ENCODE results near the gene CACNA1C.

The CACNA1C gene

DNA sequence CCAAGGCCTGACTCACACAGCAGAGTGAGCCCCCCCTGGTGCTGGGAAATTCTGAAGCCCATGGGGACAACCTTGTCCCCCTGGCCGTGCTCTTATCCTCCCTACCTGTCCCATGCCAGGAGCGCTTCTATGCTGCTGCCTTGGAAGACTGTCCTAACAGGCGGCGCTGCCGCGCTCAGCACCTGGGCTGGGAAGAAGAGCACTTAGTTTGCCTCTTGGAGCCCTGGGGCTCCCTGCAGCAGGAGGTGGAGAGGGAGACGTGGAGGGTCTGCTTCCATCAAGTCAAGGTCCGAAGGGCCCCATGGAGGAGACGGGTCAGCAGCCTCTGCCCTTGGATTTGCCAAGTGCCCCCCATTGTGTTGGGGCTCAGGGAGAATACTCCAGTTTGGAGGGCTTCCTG is 300.5 kb downstream of the CACNA1C start:
- Histone ChIP-seq H3K4me3 (ENCODE audit: low read depth, low read length) (no peak overlapping the region), H3K27me3 (no peaks in the 10 kb centered on the region), H3K9me3 (no peaks in the 10 kb centered on the region), H3K36me3 (no peaks in the 10 kb centered on the region), H3K4me1 (no peaks in the 10 kb centered on the region)
- DNase-seq, result no peak
- TF ChIP-seq, protein P1, sequence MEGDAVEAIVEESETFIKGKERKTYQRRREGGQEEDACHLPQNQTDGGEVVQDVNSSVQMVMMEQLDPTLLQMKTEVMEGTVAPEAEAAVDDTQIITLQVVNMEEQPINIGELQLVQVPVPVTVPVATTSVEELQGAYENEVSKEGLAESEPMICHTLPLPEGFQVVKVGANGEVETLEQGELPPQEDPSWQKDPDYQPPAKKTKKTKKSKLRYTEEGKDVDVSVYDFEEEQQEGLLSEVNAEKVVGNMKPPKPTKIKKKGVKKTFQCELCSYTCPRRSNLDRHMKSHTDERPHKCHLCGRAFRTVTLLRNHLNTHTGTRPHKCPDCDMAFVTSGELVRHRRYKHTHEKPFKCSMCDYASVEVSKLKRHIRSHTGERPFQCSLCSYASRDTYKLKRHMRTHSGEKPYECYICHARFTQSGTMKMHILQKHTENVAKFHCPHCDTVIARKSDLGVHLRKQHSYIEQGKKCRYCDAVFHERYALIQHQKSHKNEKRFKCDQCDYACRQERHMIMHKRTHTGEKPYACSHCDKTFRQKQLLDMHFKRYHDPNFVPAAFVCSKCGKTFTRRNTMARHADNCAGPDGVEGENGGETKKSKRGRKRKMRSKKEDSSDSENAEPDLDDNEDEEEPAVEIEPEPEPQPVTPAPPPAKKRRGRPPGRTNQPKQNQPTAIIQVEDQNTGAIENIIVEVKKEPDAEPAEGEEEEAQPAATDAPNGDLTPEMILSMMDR (IDR thresholded peaks at IDR 0.05; ENCODE audit: low read depth, low read length), result no peak

DNA sequence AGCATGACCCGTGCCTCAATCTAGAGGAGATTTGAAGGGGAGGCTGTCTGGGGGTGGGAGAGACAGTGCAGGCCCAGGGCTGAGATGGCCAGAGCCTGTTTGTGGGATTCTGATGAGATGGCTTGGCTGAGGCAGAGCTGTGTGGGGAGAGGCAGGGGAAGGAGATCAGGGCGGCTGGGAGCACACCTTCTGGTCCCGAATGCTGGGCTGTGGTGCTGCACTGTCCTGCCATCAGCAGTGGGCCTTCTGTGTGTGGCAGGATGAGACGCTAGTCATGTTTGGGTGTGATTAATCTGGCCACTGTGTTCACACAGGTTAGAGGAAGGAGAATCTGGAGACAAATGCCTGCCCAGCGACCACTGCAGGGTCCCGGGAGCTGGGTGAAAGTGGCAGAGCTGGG is 300.9 kb downstream of the CACNA1C start:
- Histone ChIP-seq H3K9me3 (no peaks in the 10 kb centered on the region), H3K36me3 (no peaks in the 10 kb centered on the region), H3K27me3 (no peaks in the 10 kb centered on the region), H3K4me3 (ENCODE audit: low read depth, low read length) (no peak overlapping the region), H3K4me1 (no peaks in the 10 kb centered on the region)
- TF ChIP-seq, protein P1 (IDR thresholded peaks at IDR 0.05; ENCODE audit: low read depth, low read length), result no peak
- DNase-seq, result no peak

DNA sequence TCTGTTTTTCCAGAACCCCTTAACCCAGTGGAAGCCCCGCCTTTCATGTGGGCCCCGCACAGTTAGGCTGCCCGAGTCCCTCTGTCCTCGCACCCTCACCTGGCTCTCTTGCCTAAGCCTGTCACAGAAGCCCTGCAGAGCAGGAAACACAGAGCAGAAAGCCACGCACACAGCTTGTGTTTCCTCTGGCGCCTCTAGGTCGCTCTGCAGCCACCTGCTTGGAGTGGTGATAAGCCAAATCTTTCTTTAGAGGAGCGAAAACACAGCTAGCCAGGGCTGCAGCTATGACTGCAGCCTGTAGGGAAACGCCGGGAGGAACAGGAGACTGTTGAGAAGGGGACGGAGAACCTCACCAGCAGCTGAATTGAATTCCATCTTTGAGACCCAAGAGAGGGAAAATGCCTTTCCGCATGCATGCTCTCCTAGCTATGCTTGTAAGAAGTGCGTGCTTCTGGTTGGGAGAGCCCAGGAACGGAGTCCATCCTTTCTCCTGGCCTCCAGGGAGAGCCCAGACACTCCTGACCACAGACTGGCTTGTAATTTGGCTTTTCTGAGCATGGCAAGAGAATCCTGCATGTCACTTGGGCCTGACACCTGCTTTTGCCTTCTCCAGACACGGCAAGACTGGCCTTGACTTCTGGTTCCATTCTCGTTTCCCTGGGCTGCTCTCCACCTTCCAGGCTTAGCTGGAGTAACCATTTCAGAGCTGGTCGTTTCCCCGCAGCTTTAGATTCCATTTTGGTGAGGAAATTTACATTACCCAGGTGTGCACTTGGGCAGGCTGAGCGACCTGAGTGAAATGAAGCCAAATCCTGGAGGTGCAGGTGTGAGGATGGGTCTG is 301.6 kb downstream of the CACNA1C start:
- DNase-seq, result no peak
- TF ChIP-seq, protein P1 (IDR thresholded peaks at IDR 0.05; ENCODE audit: low read depth, low read length), result no peak
- H3K4me3 ChIP-seq (ENCODE audit: low read depth, low read length), result no peak overlapping the region
- H3K27me3 ChIP-seq, result no peaks in the 10 kb centered on the region
- no peaks in the 10 kb centered on the region for H3K4me1 ChIP-seq
- no peaks in the 10 kb centered on the region for H3K36me3 ChIP-seq
- no peaks in the 10 kb centered on the region for H3K9me3 ChIP-seq

DNA sequence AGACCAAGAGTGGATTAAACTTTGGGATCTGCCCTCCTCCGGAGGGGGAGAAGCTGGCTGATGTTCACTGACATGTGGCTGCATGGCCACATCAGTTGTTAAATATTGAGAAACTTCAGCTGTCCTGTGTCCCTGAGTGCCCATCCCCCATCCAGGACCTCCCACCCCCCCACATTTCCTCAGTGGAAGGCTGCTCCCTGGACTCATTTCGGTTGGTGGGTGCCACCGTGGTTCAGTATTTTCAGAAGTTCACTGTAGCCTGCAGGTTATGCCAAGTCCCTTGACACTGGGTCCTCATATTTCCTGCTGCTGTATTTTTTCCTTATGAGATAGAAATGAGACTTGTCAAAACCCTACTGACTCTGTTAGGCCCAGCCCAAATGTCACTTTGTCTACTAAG is 302.4 kb downstream of the CACNA1C start:
- Histone ChIP-seq H3K9me3 (no peaks in the 10 kb centered on the region), H3K27me3 (no peaks in the 10 kb centered on the region), H3K4me1 (no peaks in the 10 kb centered on the region), H3K4me3 (ENCODE audit: low read depth, low read length) (no peak overlapping the region), H3K36me3 (no peaks in the 10 kb centered on the region)
- DNase-seq, result no peak
- TF ChIP-seq, protein P1 (IDR thresholded peaks at IDR 0.05; ENCODE audit: low read depth, low read length), result no peak

GRCh38 chr12:2355604-2356003 is 302.8 kb downstream of the CACNA1C start:
- Histone ChIP-seq H3K9me3 (no peaks in the 10 kb centered on the region), H3K27me3 (no peaks in the 10 kb centered on the region), H3K36me3 (no peaks in the 10 kb centered on the region), H3K4me3 (ENCODE audit: low read depth, low read length) (no peak overlapping the region), H3K4me1 (no peaks in the 10 kb centered on the region)
- TF ChIP-seq, protein P1 (IDR thresholded peaks at IDR 0.05; ENCODE audit: low read depth, low read length), result no peak
- DNase-seq, result no peak

DNA sequence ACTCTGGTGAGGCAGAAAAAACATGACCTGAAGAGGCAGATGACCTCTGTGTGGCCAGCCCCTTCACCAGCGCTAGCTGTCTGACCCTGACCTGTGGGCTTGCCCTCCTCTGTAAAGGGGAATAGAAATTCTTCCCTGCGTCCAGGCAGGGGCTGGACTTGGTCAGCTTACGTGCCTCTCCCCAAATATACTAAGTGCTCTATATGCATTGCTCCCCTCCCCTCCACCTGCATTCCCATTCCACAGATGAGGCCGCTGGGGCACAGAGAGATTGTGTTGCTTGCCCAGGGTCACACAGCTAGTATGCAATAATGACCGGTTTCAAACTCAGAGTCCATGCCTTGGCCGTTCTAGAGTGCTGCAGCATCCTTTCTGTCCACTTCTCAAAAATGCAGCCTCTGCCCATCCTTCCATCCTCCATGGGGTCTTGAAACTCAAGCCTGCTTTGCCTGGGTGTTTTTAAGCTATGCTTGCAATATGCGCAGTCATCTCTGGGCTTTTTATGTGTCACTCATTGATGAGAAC is 303.9 kb downstream of the CACNA1C start:
- DNase-seq, result no peak
- TF ChIP-seq, protein P1 (IDR thresholded peaks at IDR 0.05; ENCODE audit: low read depth, low read length), result no peak
- Histone ChIP-seq H3K4me3 (ENCODE audit: low read depth, low read length) (no peak overlapping the region), H3K27me3 (no peaks in the 10 kb centered on the region), H3K9me3 (no peaks in the 10 kb centered on the region), H3K4me1 (no peaks in the 10 kb centered on the region; the same call in 1 of the 2 replicates), H3K36me3 (no peaks in the 10 kb centered on the region)
